Gastrocnemius medialis (tissue), 4 donors: ENCODE measurements around the gene RERE. TPM values are rescaled to one million over a fixed set of nuclear protein-coding genes. Genes with fewer than 3 reads are reported as not detected.

Experiments
- ATAC-seq, 2 donors: fragments of 150-250 bp; one replicate each; pipeline ENCODE4 v1.9.1; 2016
- DNase-seq, 2 donors: peaks; one replicate each; pipeline ENCODE4 v3.0.0-alpha.2; 2019
- H3K27ac ChIP-seq, 4 donors: fragments of 200-600 bp; sonication (generic); 1 replicate in 1 of 4; 2 replicates in 3 of 4; pipeline ENCODE4 v1.5.1; 2016 to 2018; ENCODE audit warnings: mild to moderate bottlenecking in 2 of 4, moderate library complexity in 1 of 4
- H3K27me3 ChIP-seq, 3 donors: fragments of 200-600 bp; sonication (generic) in 2 of 3; 1 replicate in 1 of 3; 2 replicates in 2 of 3; pipeline versions ENCODE4 v1.5.1 to v1.6.0; 2016 to 2019; ENCODE audit warnings: mild to moderate bottlenecking in 1 of 3, moderate library complexity in 1 of 3
- H3K36me3 ChIP-seq, 2 donors: fragments of 200-600 bp; sonication (generic) in 1 of 2; one replicate each; pipeline ENCODE4 v1.5.1; 2017 to 2018
- H3K4me1 ChIP-seq, 2 donors: fragments of 200-600 bp; sonication (generic) in 1 of 2; one replicate each; pipeline ENCODE4 v1.5.1; 2016 to 2017; ENCODE audit warnings: mild to moderate bottlenecking in 2 of 2
- H3K4me3 ChIP-seq, 4 donors: fragments of 200-600 bp; sonication (generic) in 3 of 4; 1 replicate in 1 of 4; 2 replicates in 3 of 4; pipeline ENCODE4 v1.5.1; 2016 to 2019; ENCODE audit warnings: mild to moderate bottlenecking in 2 of 4
- H3K9me3 ChIP-seq, 3 donors: fragments of 200-600 bp; sonication (generic) in 2 of 3; 1 replicate in 1 of 3; 2 replicates in 2 of 3; pipeline ENCODE4 v1.5.1; 2016 to 2019
- CTCF ChIP-seq, 5 experiments: fragments of 450-650 bp in 3 of 5; fragments of 200-600 bp in 2 of 5; sonication (generic) in 2 of 5; IDR thresholded peaks in 4 of 5; conservative IDR thresholded peaks in 1 of 5; 1 replicate in 4 of 5; 2 replicates in 1 of 5; pipeline ENCODE4 v1.5.1; 2016 to 2019; ENCODE audit warnings: antibody characterized with exemption in 5 of 5, mild to moderate bottlenecking in 3 of 5, moderate library complexity in 3 of 5
- POLR2A ChIP-seq, 2 donors: fragments of 450-650 bp; IDR thresholded peaks; one replicate each; pipeline ENCODE4 v1.6.1; 2017; ENCODE audit warnings: antibody characterized with exemption in 2 of 2, mild to moderate bottlenecking in 2 of 2, moderate library complexity in 2 of 2
- in situ Hi-C, 4 donors: fragments of 200-750 bp; cut with MboI; loops; one replicate each; pipeline versions ENCODE4 v1.15.0 to v1.8.0; 2017; ENCODE audit warnings: low sequenced_read_pairs in 4 of 4
- intact Hi-C: fragments of 100-400 bp; cut with DNase I; formaldehyde crosslinking; loops from one replicate; pipeline ENCODE4 v1.15.1; 2023; ENCODE audit warnings: low total_unique reads
- total RNA-seq, 4 donors: library from RNA; depleted of rRNA; stranded (reverse); fragments of >200 nt; gene quantifications; one replicate each; pipeline versions ENCODE4 v1.1.0 to v1.2.3, GENCODE V29; 2016

The RERE gene
- total RNA-seq, 4 donors from 2014 or later: 60.8 to 106 (median 102) TPM

GRCh38 chr1:8422510-8423268 is 394.8 kb downstream of the RERE start:
- ATAC-seq (no peak), DNase-seq (no peak)
- intact Hi-C loops (loop anchor here (2.0 to 10.0 kb wide), 4 partner anchors 26 to 1092 kb away; partner anchors contain the start of genes GPR157 and H6PD), in situ Hi-C loops (no loop called here)
- H3K27ac ChIP-seq: peak overlapping the region; percentile 91 to 100 (median 96)
- peaks cover 0 to 7% of the 10 kb centered on the region in 2 donors for H3K36me3 ChIP-seq
- H3K9me3 ChIP-seq: no peaks in the 10 kb centered on the region
- TF ChIP-seq CTCF (IDR thresholded peaks at IDR 0.05 in 4 of 5, conservative IDR thresholded peaks at IDR 0.05 in 1 of 5): no peak
- peak; percentile 4 to 44 for TF ChIP-seq POLR2A (IDR thresholded peaks at IDR 0.05)
- peak overlapping the region; percentile 68 to 95 (median 92) for H3K4me3 ChIP-seq
- H3K4me1 ChIP-seq: peaks cover 52 to 66% of the 10 kb centered on the region in 2 donors
- H3K27me3 ChIP-seq: no peaks in the 10 kb centered on the region

DNA sequence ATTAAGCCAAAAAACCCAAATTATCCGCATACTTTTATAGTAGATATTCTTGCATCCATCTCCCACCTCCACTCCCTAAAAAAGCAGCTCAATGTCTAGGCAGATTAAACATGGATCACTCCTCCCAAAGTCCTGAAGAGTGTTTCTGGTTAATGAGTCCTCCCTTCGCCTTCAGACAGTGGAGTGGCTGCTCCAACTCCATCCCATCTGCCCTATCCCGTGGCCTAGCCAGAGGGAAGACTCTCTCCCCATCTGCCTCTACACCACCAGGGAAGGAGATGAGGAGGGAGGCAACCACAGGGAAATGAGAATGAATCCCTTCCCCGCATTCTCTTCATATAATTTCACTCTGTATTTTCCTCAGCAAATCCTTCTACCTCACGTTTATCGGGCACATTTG is 395.7 kb downstream of the RERE start:
- ATAC-seq (peak in 1 of 2 donors; percentile 7), DNase-seq (peak; percentile 63 to 64)
- Histone ChIP-seq H3K36me3 (peaks cover 0 to 7% of the 10 kb centered on the region in 2 donors), H3K27me3 (no peaks in the 10 kb centered on the region), H3K4me1 (peaks cover 53 to 66% of the 10 kb centered on the region in 2 donors), H3K27ac (peak overlapping the region; percentile 91 to 100 (median 96)), H3K9me3 (no peaks in the 10 kb centered on the region), H3K4me3 (peak overlapping the region; percentile 68 to 95 (median 92))
- intact Hi-C loops (loop anchor here (2.0 to 10.0 kb wide), 5 partner anchors 25 to 1093 kb away; partner anchors contain the start of genes GPR157 and H6PD), in situ Hi-C loops (no loop called here)
- no peak for TF ChIP-seq CTCF (IDR thresholded peaks at IDR 0.05 in 4 of 5, conservative IDR thresholded peaks at IDR 0.05 in 1 of 5)
- peak; percentile 34 to 86 for TF ChIP-seq POLR2A (IDR thresholded peaks at IDR 0.05)

- no peak for TF ChIP-seq CTCF (IDR thresholded peaks at IDR 0.05 in 4 of 5, conservative IDR thresholded peaks at IDR 0.05 in 1 of 5)
- no peaks in the 10 kb centered on the region for H3K27me3 ChIP-seq
- H3K4me1 ChIP-seq: peaks cover 51 to 64% of the 10 kb centered on the region in 2 donors
- H3K4me3 ChIP-seq: peak overlapping the region; percentile 68 to 95 (median 92)
- ATAC-seq (no peak), DNase-seq (no peak)
- in situ Hi-C loops (no loop called here), intact Hi-C loops (loop anchor here (2.0 to 10.0 kb wide), 4 partner anchors 48 to 1094 kb away; partner anchors contain the start of genes GPR157 and H6PD)
- no peaks in the 10 kb centered on the region for H3K9me3 ChIP-seq
- H3K36me3 ChIP-seq: peaks cover 0 to 7% of the 10 kb centered on the region in 2 donors
- peak overlapping the region; percentile 91 to 100 (median 96) for H3K27ac ChIP-seq
Observed at GRCh38 chr1:8420318-8420717, 397.1 kb downstream of the RERE start.

DNA sequence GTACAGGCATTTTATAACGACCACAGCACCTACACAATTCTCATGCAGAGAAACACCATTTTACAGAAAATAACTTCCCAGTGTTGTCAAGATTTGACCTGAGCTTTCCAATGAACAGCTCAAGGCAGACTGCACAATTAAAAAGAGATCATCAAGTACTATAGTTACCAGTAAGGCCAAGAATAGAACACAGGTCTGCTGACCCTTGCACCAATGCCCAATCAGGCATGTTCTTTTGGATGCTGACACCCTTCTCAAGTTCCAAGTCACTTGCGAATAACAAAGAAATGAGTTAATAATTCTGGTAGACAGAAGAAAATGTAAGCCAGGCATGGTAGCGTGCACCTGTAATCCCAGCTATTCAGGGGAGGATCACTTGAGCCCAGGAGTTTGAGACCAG is 397.6 kb downstream of the RERE start:
- Histone ChIP-seq H3K36me3 (peaks cover 0 to 7% of the 10 kb centered on the region in 2 donors), H3K4me1 (peaks cover 51 to 64% of the 10 kb centered on the region in 2 donors), H3K4me3 (peak overlapping the region; percentile 68 to 95 (median 92)), H3K27me3 (no peaks in the 10 kb centered on the region), H3K9me3 (no peaks in the 10 kb centered on the region), H3K27ac (peak overlapping the region; percentile 91 to 100 (median 96))
- in situ Hi-C loops: loop anchor here in 1 of 4 donors (5.0 kb wide), 1 partner anchor 43 kb away; no protein-coding TSS in a partner anchor
- peak; percentile 81 to 86 for DNase-seq
- intact Hi-C loops: loop anchor here (2.0 to 10.0 kb wide), 4 partner anchors 47 to 1095 kb away; partner anchors contain the start of genes GPR157 and H6PD
- ATAC-seq: peak; percentile 51 to 58
- TF ChIP-seq CTCF (IDR thresholded peaks at IDR 0.05 in 4 of 5, conservative IDR thresholded peaks at IDR 0.05 in 1 of 5) (no peak), POLR2A (IDR thresholded peaks at IDR 0.05) (peak; percentile 94 to 97)
